GM04503 (cell line): ENCODE data around the gene TPSAB1.
"Not testable (repeated sequence)": the region's sequence is repeated elsewhere in the genome, so short reads cannot be mapped to it uniquely, and the experiment has no call there.

Source experiments
- DNase-seq: peaks from one replicate; pipeline ENCODE4 v3.0.0-alpha.2; 2012; ENCODE audit warnings: low read depth

TPSAB1 gene

GRCh38 chr16:1240436-1240835 is at the start of gene TPSAB1:
TPSAB1 (plus strand) TSS chr16:1240705; CDS start chr16:1240939, 234 bp downstream.
- DNase-seq = not testable (repeated sequence)

- not testable (repeated sequence) for DNase-seq
Observed at GRCh38 chr16:1190789-1191188, 49.7 kb upstream of the TPSAB1 start.

GRCh38 chr16:1192384-1193073 is 48.0 kb upstream of the TPSAB1 start:
- DNase-seq = no peak

GRCh38 chr16:1193143-1193824 is 47.2 kb upstream of the TPSAB1 start:
- DNase-seq = no peak

- DNase-seq = no peak
Observed at GRCh38 chr16:1193825-1194581, 46.5 kb upstream of the TPSAB1 start.

GRCh38 chr16:1194665-1195392 is 45.7 kb upstream of the TPSAB1 start:
- DNase-seq = no peak

- DNase-seq = no peak
Observed at GRCh38 chr16:1195393-1195666, 45.2 kb upstream of the TPSAB1 start.

GRCh38 chr16:1196494-1196893 is 44.0 kb upstream of the TPSAB1 start:
- DNase-seq = no peak

GRCh38 chr16:1197237-1197866 is 43.2 kb upstream of the TPSAB1 start:
- DNase-seq = no peak

- no peak for DNase-seq
Observed at GRCh38 chr16:1198194-1198593, 42.3 kb upstream of the TPSAB1 start.

GRCh38 chr16:1198671-1199346 is 41.7 kb upstream of the TPSAB1 start:
- DNase-seq = not testable (repeated sequence)

- DNase-seq = no peak
Observed at GRCh38 chr16:1199347-1200013, 41.0 kb upstream of the TPSAB1 start.

GRCh38 chr16:1200014-1200627 is 40.4 kb upstream of the TPSAB1 start:
- no peak for DNase-seq

- DNase-seq = no peak
Observed at GRCh38 chr16:1201444-1201843, 39.1 kb upstream of the TPSAB1 start.

- no peak for DNase-seq
Observed at GRCh38 chr16:1202274-1202673, 38.2 kb upstream of the TPSAB1 start.

- no peak for DNase-seq
Observed at GRCh38 chr16:1204933-1205332, 35.6 kb upstream of the TPSAB1 start.

- DNase-seq = no peak
Observed at GRCh38 chr16:1206326-1206725, 34.2 kb upstream of the TPSAB1 start.

- no peak for DNase-seq
Observed at GRCh38 chr16:1206786-1207185, 33.7 kb upstream of the TPSAB1 start.

GRCh38 chr16:1208239-1208830 is 32.2 kb upstream of the TPSAB1 start:
- DNase-seq = no peak

GRCh38 chr16:1209081-1209480 is 31.4 kb upstream of the TPSAB1 start:
- DNase-seq = no peak
